SK-N-SH (cell line): Measurements from ENCODE around the gene CCND2. TPM values are rescaled to one million over a fixed set of nuclear protein-coding genes. Genes with fewer than 3 reads are reported as not detected.

ENCODE experiments used
- CTCF ChIA-PET: fragments of 300-600, 350-600 bp; formaldehyde crosslinking; extraction: SDS; loops from one replicate; lab custom pipeline; 2021; lab: Yijun Ruan, JAX
- POLR2A ChIA-PET: fragments of 350-600 bp; sonication (Branson Sonifier 250); formaldehyde crosslinking; extraction: SDS; loops from one replicate; lab custom pipeline; 2020; ENCODE audit warnings: antibody characterized with exemption, inconsistent platforms; lab: Yijun Ruan, JAX
- DNase-seq: peaks from one replicate; pipeline ENCODE4 v3.0.0; 2012
- H2AFZ ChIP-seq: fragments of 200-600 bp; sonication (generic); 2 replicates; pipeline ENCODE4 v1.8.1; 2016; ENCODE audit warnings: antibody characterized with exemption, mild to moderate bottlenecking, low read depth
- H3F3A ChIP-seq: fragments of 200-600 bp; sonication (generic); replicated peaks from 2 replicates; pipeline ENCODE3; 2016; ENCODE audit warnings: antibody characterized with exemption, mild to moderate bottlenecking; ENCODE audit not compliant: insufficient read depth
- H3K27ac ChIP-seq, 2 experiments: fragments of 200-500 bp in 1 of 2; fragments of 200-600 bp in 1 of 2; sonication (Bioruptor generic) in 1 of 2; sonication (generic), shearing (Covaris generic) in 1 of 2; 2 replicates each; pipeline versions ENCODE4 v1.5.1 to v1.6.1; 2014 to 2016; ENCODE audit warnings: low read depth in 2 of 2, inconsistent platforms in 1 of 2, low read length in 1 of 2, mild to moderate bottlenecking in 1 of 2, mixed read lengths in 1 of 2
- H3K27me3 ChIP-seq: fragments of 200-600 bp; sonication (generic), shearing (Covaris generic); 2 replicates; pipeline ENCODE4 v1.6.1; 2016; ENCODE audit warnings: mixed run types; ENCODE audit not compliant: insufficient read depth
- H3K36me3 ChIP-seq, 2 experiments: fragments of 200-500 bp in 1 of 2; fragments of 200-600 bp in 1 of 2; sonication (Bioruptor generic) in 1 of 2; sonication (generic) in 1 of 2; replicated peaks in 1 of 2; 2 replicates each; pipeline versions ENCODE3 to v1.5.1; 2014 to 2016; ENCODE audit warnings: low read length in 1 of 2, mild to moderate bottlenecking in 1 of 2; ENCODE audit not compliant: insufficient read depth in 2 of 2, control insufficient read depth in 1 of 2
- H3K4me1 ChIP-seq, 2 experiments: fragments of 200-500 bp in 1 of 2; fragments of 200-600 bp in 1 of 2; sonication (Bioruptor generic) in 1 of 2; sonication (generic), shearing (Covaris generic) in 1 of 2; 2 replicates each; pipeline versions ENCODE4 v1.5.1 to v1.6.1; 2014 to 2016; ENCODE audit warnings: low read depth in 1 of 2, low read length in 1 of 2, mixed run types in 1 of 2; ENCODE audit not compliant: insufficient read depth in 2 of 2, control insufficient read depth in 1 of 2
- H3K4me2 ChIP-seq: fragments of 200-600 bp; sonication (generic), shearing (Covaris generic); 2 replicates; pipeline ENCODE4 v1.6.1; 2017; ENCODE audit warnings: mixed run types
- H3K4me3 ChIP-seq, 2 experiments: fragments of 200-500 bp in 1 of 2; fragments of 200-600 bp in 1 of 2; sonication (Bioruptor generic) in 1 of 2; sonication (generic), shearing (Covaris generic) in 1 of 2; 2 replicates each; pipeline versions ENCODE4 v1.5.1 to v1.8.1; 2014 to 2016; ENCODE audit warnings: low read depth in 2 of 2, inconsistent platforms in 1 of 2, low read length in 1 of 2, mild to moderate bottlenecking in 1 of 2, mixed read lengths in 1 of 2, moderate library complexity in 1 of 2
- H3K79me2 ChIP-seq: fragments of 200-600 bp; sonication (generic); 2 replicates; pipeline ENCODE4 v1.8.1; 2017; ENCODE audit warnings: mild to moderate bottlenecking; ENCODE audit not compliant: insufficient read depth
- H3K9ac ChIP-seq: fragments of 200-600 bp; sonication (generic); 2 replicates; pipeline ENCODE4 v1.6.1; 2017; ENCODE audit warnings: mixed run types
- H3K9me2 ChIP-seq: fragments of 200-600 bp; sonication (generic); 2 replicates; pipeline ENCODE4 v1.6.1; 2017; ENCODE audit warnings: mixed run types
- H3K9me3 ChIP-seq: fragments of 200-600 bp; sonication (generic); 2 replicates; pipeline ENCODE4 v1.6.1; 2017; ENCODE audit warnings: mixed run types, mild to moderate bottlenecking, moderate library complexity
- H4K20me1 ChIP-seq: fragments of 200-600 bp; sonication (generic); 2 replicates; pipeline ENCODE4 v1.6.1; 2017; ENCODE audit warnings: mild to moderate bottlenecking, mixed run types; ENCODE audit not compliant: insufficient read depth
- CHD2 ChIP-seq: fragments of 150-350 bp; IDR thresholded peaks from 2 replicates; pipeline ENCODE4 v1.6.1; 2018; ENCODE audit warnings: low read length; ENCODE audit not compliant: partially characterized antibody
- ELF1 ChIP-seq: IDR thresholded peaks from 2 replicates; pipeline ENCODE4 v1.4.0; 2012
- EP300 ChIP-seq, 2 experiments: IDR thresholded peaks; 2 replicates each; pipeline versions ENCODE4 v1.4.0 to v1.6.1; 2012; ENCODE audit warnings: borderline replicate concordance in 1 of 2, low read depth in 1 of 2, low read length in 1 of 2
- EZH2phosphoT487 ChIP-seq: fragments of 200-600 bp; sonication (generic); IDR thresholded peaks from 2 replicates; pipeline ENCODE4 v1.6.1; 2017; ENCODE audit warnings: low read depth, mixed run types, mild to moderate bottlenecking, antibody characterized with exemption, moderate library complexity, borderline replicate concordance
- FOXJ3 ChIP-seq: sonication (generic); formaldehyde crosslinking; IDR thresholded peaks from 2 replicates; pipeline ENCODE4 v1.5.1; 2020; ENCODE audit warnings: mild to moderate bottlenecking, missing genetic modification reagents
- FOXM1 ChIP-seq: IDR thresholded peaks from 2 replicates; pipeline ENCODE4 v1.4.0; 2012; ENCODE audit warnings: low read depth, mild to moderate bottlenecking
- GATA2 ChIP-seq: sonication (generic); formaldehyde crosslinking; IDR thresholded peaks from 2 replicates; pipeline ENCODE4 v1.5.0; 2020; ENCODE audit warnings: mild to moderate bottlenecking, missing genetic modification reagents
- IRF3 ChIP-seq: fragments of 150-350 bp; IDR thresholded peaks from 2 replicates; pipeline ENCODE4 v1.6.1; 2016; ENCODE audit warnings: mild to moderate bottlenecking, low read depth, low read length
- JUND ChIP-seq: IDR thresholded peaks from 2 replicates; pipeline ENCODE4 v1.4.0; 2012
- NRF1 ChIP-seq: IDR thresholded peaks from 2 replicates; pipeline ENCODE4 v1.6.1; 2012; ENCODE audit warnings: low read depth, mild to moderate bottlenecking, low read length
- POLR2AphosphoS5 ChIP-seq: IDR thresholded peaks from 2 replicates; pipeline ENCODE4 v1.6.1; 2012; ENCODE audit warnings: low read depth, low read length
- RAD21 ChIP-seq: IDR thresholded peaks from 2 replicates; pipeline ENCODE4 v1.6.1; 2012; ENCODE audit warnings: mild to moderate bottlenecking, low read length
- RFX5 ChIP-seq: IDR thresholded peaks from 2 replicates; pipeline ENCODE4 v1.6.1; 2012; ENCODE audit warnings: mild to moderate bottlenecking, improper control_type of control experiment, low read length
- RXRA ChIP-seq: IDR thresholded peaks from 2 replicates; pipeline ENCODE4 v1.4.0; 2012; ENCODE audit warnings: low read depth, mild to moderate bottlenecking, borderline replicate concordance
- SIN3A ChIP-seq: IDR thresholded peaks from 2 replicates; pipeline ENCODE4 v1.6.1; 2012; ENCODE audit warnings: low read depth, mild to moderate bottlenecking, low read length, moderate library complexity, borderline replicate concordance
- SMC3 ChIP-seq: IDR thresholded peaks from 2 replicates; pipeline ENCODE4 v1.6.1; 2012; ENCODE audit warnings: low read depth, low read length, improper control_type of control experiment
- TAF1 ChIP-seq: IDR thresholded peaks from 2 replicates; pipeline ENCODE4 v1.6.1; 2012; ENCODE audit warnings: low read depth, mild to moderate bottlenecking, low read length, moderate library complexity, borderline replicate concordance
- ZBTB33 ChIP-seq: IDR thresholded peaks from 2 replicates; pipeline ENCODE4 v1.4.0; 2012; ENCODE audit warnings: low read depth, borderline replicate concordance
- WGBS: methylation state at CpG from one replicate; pipeline ENCODE4 v1.1.6; 2017; ENCODE audit warnings: low lambda C conversion rate; 5-methylcytosine and 5-hydroxymethylcytosine counted together
- polyA plus RNA-seq, 3 experiments: library from polyadenylated mRNA; depleted of rRNA; stranded (reverse); fragments of >200 nt; gene quantifications; 2 replicates each; pipeline ENCODE4 v1.2.3, GENCODE V29; 2012
- TF ChIP-seq, protein P1 (sequence below): fragments of 150-350 bp; IDR thresholded peaks from 2 replicates; pipeline ENCODE4 v1.6.1; 2017; ENCODE audit warnings: antibody characterized with exemption, low read length, low read depth, borderline replicate concordance
- TF ChIP-seq, protein P2 (sequence below): IDR thresholded peaks from 2 replicates; pipeline ENCODE4; 2012

The CCND2 gene
- polyA plus RNA-seq, 1 of the 3 experiments (the other 2 are of a cell fraction), result not detected

DNA sequence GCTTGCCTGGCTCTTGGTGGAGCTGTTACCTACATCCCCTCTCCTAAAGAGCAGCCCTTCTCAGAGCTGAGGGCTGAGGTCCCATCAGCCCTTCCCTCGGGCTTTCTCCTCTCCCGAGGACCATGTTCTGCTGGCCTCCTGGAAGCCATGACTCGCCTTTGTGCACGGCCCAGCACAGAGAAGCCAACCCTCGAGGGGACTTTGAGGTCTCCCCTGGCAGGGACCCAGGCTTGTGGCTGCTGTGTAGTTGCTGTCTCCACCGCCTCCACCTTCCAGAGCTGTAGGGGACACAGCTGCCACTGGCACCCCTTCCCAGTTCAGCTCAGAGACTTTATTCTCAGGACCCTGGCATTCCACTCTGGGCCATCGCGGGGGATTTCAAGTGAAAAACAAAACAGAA is 22.9 kb upstream of the CCND2 start:
- H3K4me3 ChIP-seq, result no peak overlapping the region
- H3F3A ChIP-seq, result no peaks in the 10 kb centered on the region
- no peak overlapping the region for H3K9ac ChIP-seq
- H4K20me1 ChIP-seq, result no peaks in the 10 kb centered on the region
- H2AFZ ChIP-seq, result no peak overlapping the region
- H3K27me3 ChIP-seq, result peaks cover 51% of the 10 kb centered on the region
- CTCF ChIA-PET, result interaction anchor here (0.5 to 1.2 kb wide), 2 partner anchors 26 to 116 kb away, joined by 3 read pairs; no protein-coding TSS in a partner anchor
- TF ChIP-seq IRF3 (no peak), RAD21 (no peak), SMC3 (no peak), GATA2 (CRISPR knock-in tag) (no peak), RFX5 (no peak), ZBTB33 (no peak), FOXJ3 (no peak), JUND (no peak), NRF1 (no peak), POLR2AphosphoS5 (no peak), RXRA (no peak), EP300 (IDR thresholded peaks at IDR 0.05; ENCODE audit: borderline replicate concordance in 1 of 2, low read depth in 1 of 2, low read length in 1 of 2) (no peak), EZH2phosphoT487 (no peak), ELF1 (no peak), CHD2 (no peak), FOXM1 (no peak), SIN3A (no peak), TAF1 (no peak)
- TF ChIP-seq, protein P1, sequence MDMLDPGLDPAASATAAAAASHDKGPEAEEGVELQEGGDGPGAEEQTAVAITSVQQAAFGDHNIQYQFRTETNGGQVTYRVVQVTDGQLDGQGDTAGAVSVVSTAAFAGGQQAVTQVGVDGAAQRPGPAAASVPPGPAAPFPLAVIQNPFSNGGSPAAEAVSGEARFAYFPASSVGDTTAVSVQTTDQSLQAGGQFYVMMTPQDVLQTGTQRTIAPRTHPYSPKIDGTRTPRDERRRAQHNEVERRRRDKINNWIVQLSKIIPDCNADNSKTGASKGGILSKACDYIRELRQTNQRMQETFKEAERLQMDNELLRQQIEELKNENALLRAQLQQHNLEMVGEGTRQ, result no peak
- TF ChIP-seq, protein P2, sequence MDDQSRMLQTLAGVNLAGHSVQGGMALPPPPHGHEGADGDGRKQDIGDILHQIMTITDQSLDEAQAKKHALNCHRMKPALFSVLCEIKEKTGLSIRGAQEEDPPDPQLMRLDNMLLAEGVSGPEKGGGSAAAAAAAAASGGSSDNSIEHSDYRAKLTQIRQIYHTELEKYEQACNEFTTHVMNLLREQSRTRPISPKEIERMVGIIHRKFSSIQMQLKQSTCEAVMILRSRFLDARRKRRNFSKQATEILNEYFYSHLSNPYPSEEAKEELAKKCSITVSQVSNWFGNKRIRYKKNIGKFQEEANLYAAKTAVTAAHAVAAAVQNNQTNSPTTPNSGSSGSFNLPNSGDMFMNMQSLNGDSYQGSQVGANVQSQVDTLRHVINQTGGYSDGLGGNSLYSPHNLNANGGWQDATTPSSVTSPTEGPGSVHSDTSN, result no peak
- H3K36me3 ChIP-seq, result no peaks in the 10 kb centered on the region
- H3K27ac ChIP-seq, result no peak overlapping the region
- no peak for DNase-seq
- H3K9me3 ChIP-seq, result no peaks in the 10 kb centered on the region
- no peaks in the 10 kb centered on the region for H3K79me2 ChIP-seq
- no peak overlapping the region for H3K4me2 ChIP-seq
- H3K4me1 ChIP-seq, result no peaks in the 10 kb centered on the region
- POLR2A ChIA-PET, result no interaction called here
- WGBS, result 8% methylated on average over 7 of the region's 8 CpGs
- H3K9me2 ChIP-seq, result no peaks in the 10 kb centered on the region
